HepG2 (cell line): ENCODE results near the gene AIP.
"Not testable (repeated sequence)": the region's sequence is repeated elsewhere in the genome, so short reads cannot be mapped to it uniquely, and the experiment has no call there.

Source experiments
- ESRRA ChIP-seq: sonication (generic); formaldehyde crosslinking; IDR thresholded peaks from 2 replicates; pipeline ENCODE4 v1.5.1; 2020; ENCODE audit warnings: mild to moderate bottlenecking, low read depth, missing genetic modification reagents
- GABPA ChIP-seq, 2 experiments: IDR thresholded peaks; 2 replicates each; pipeline ENCODE4 v1.6.1; 2011 to 2016; ENCODE audit warnings: low read depth in 2 of 2, low read length in 1 of 2, missing biosample characterization in 1 of 2, missing genetic modification characterization in 1 of 2
- HBP1 ChIP-seq: IDR thresholded peaks from 2 replicates; pipeline ENCODE4 v1.6.1; 2016; ENCODE audit warnings: low read depth, control low read depth
- KDM5B ChIP-seq: sonication (generic); formaldehyde crosslinking; IDR thresholded peaks from 2 replicates; pipeline ENCODE4 v1.4.0; 2020; ENCODE audit warnings: missing genetic modification reagents, mild to moderate bottlenecking, borderline replicate concordance
- TRAFD1 ChIP-seq: sonication (generic); formaldehyde crosslinking; IDR thresholded peaks from 2 replicates; pipeline ENCODE4 v1.5.1; 2020; ENCODE audit warnings: missing genetic modification reagents, mild to moderate bottlenecking, borderline replicate concordance
- ZFP1 ChIP-seq: IDR thresholded peaks from 2 replicates; pipeline ENCODE4 v1.6.1; 2016
- ZMYM2 ChIP-seq: sonication (generic); formaldehyde crosslinking; IDR thresholded peaks from 2 replicates; pipeline ENCODE4 v1.8.0; 2022; ENCODE audit warnings: mild to moderate bottlenecking, missing genetic modification reagents
- ZNF260 ChIP-seq: sonication (generic); formaldehyde crosslinking; IDR thresholded peaks from 2 replicates; pipeline ENCODE4 v1.4.0; 2020; ENCODE audit warnings: missing genetic modification reagents, low read depth, mild to moderate bottlenecking, borderline replicate concordance
- ZNF44 ChIP-seq: sonication (generic); formaldehyde crosslinking; IDR thresholded peaks from 2 replicates; pipeline ENCODE4 v1.5.1; 2020; ENCODE audit warnings: mild to moderate bottlenecking, missing genetic modification reagents
- TF ChIP-seq, protein P1 (sequence below): sonication (generic); formaldehyde crosslinking; IDR thresholded peaks from 2 replicates; pipeline ENCODE4 v1.5.0; 2020; ENCODE audit warnings: mild to moderate bottlenecking, missing genetic modification reagents, moderate library complexity

DNA sequence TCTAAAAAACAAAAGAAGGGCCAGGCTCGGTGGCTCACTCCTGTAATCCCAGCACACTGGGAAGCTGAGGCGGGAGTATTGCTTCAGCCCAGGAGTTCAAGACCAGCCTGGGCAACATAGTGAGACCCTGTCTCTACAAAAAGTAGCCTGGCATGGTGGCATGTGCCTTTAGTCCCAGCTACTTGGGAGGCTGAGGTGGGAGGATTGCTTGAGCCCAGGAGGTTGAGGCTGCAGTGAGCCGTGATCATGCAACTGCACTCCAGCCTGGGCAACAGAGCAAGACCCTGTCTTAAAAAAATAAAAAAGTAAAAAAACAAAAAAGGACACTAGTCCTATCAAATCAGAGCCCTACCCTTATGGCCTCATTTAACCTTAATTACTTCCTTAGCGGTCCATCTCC is 28.7 kb downstream of the AIP start:
- TF ChIP-seq ESRRA (CRISPR knock-in tag); HBP1 (CRISPR knock-in tag); ZNF44; KDM5B (CRISPR knock-in tag); TRAFD1 (CRISPR knock-in tag); GABPA (IDR thresholded peaks at IDR 0.05; ENCODE audit: low read depth, low read length); GABPA (CRISPR knock-in tag; IDR thresholded peaks at IDR 0.05; ENCODE audit: low read depth); ZNF260 (CRISPR knock-in tag); ZMYM2 (CRISPR knock-in tag); ZFP1 (CRISPR knock-in tag): not testable (repeated sequence)
- TF ChIP-seq, protein P1, sequence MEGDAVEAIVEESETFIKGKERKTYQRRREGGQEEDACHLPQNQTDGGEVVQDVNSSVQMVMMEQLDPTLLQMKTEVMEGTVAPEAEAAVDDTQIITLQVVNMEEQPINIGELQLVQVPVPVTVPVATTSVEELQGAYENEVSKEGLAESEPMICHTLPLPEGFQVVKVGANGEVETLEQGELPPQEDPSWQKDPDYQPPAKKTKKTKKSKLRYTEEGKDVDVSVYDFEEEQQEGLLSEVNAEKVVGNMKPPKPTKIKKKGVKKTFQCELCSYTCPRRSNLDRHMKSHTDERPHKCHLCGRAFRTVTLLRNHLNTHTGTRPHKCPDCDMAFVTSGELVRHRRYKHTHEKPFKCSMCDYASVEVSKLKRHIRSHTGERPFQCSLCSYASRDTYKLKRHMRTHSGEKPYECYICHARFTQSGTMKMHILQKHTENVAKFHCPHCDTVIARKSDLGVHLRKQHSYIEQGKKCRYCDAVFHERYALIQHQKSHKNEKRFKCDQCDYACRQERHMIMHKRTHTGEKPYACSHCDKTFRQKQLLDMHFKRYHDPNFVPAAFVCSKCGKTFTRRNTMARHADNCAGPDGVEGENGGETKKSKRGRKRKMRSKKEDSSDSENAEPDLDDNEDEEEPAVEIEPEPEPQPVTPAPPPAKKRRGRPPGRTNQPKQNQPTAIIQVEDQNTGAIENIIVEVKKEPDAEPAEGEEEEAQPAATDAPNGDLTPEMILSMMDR (CRISPR knock-in tag): not testable (repeated sequence)
